H1 (cell line): Measurements from ENCODE around the gene ILF3. TPM values are rescaled to one million over a fixed set of nuclear protein-coding genes. Genes with fewer than 3 reads are reported as not detected.

Experiments used
- CTCF ChIA-PET: fragments of 300-600 bp; sonication (Branson Sonifier 250); formaldehyde crosslinking; loops from one replicate; lab custom pipeline; 2021; ENCODE audit not compliant: partially characterized antibody; lab: Charles Lee
- POLR2A ChIA-PET: fragments of 300-600 bp; sonication (Branson Sonifier 250); formaldehyde crosslinking; loops from one replicate; lab custom pipeline; 2021; ENCODE audit warnings: inconsistent platforms; ENCODE audit not compliant: partially characterized antibody; lab: Charles Lee
- DNase-seq, 2 experiments: peaks; one replicate each; pipeline versions ENCODE4 v3.0.0 to v3.0.0-alpha.2; 2010 to 2022; ENCODE audit warnings: low spot score in 2 of 2, low read depth in 1 of 2, mixed read lengths in 1 of 2
- FAIRE-seq: peaks from 2 replicates; lab custom pipeline; 2011; peaks lifted over from hg19 to GRCh38; lab: Jason Lieb, UNC
- H2AFZ ChIP-seq: 2 replicates; pipeline ENCODE4 v1.8.1; 2012; ENCODE audit warnings: low read length, inconsistent platforms
- H2AK5ac ChIP-seq: 2 replicates; pipeline ENCODE4 v1.6.1; 2013; ENCODE audit warnings: low read depth, low read length
- H2BK120ac ChIP-seq: replicated peaks from 2 replicates; pipeline ENCODE3; 2013; ENCODE audit warnings: low read depth, low read length, inconsistent platforms
- H2BK12ac ChIP-seq: 2 replicates; pipeline ENCODE4 v1.6.1; 2013; ENCODE audit warnings: low read depth, low read length
- H2BK15ac ChIP-seq: 2 replicates; pipeline ENCODE4 v1.6.1; 2013; ENCODE audit warnings: low read length
- H2BK20ac ChIP-seq: 2 replicates; pipeline ENCODE4 v1.6.1; 2013; ENCODE audit warnings: low read length
- H2BK5ac ChIP-seq: 2 replicates; pipeline ENCODE4 v1.6.1; 2013; ENCODE audit warnings: low read depth, low read length
- H3K14ac ChIP-seq: 2 replicates; pipeline ENCODE4 v1.6.1; 2013; ENCODE audit warnings: inconsistent platforms; ENCODE audit not compliant: insufficient read length
- H3K18ac ChIP-seq: 2 replicates; pipeline ENCODE4 v1.6.1; 2013; ENCODE audit warnings: low read length; ENCODE audit errors: extremely low read depth
- H3K23ac ChIP-seq: 2 replicates; pipeline ENCODE4 v1.6.1; 2013; ENCODE audit warnings: inconsistent platforms; ENCODE audit not compliant: insufficient read length
- H3K23me2 ChIP-seq: 2 replicates; pipeline ENCODE4 v1.6.1; 2013; ENCODE audit warnings: low read depth, low read length
- H3K27ac ChIP-seq: 2 replicates; pipeline ENCODE4 v1.6.1; 2011; ENCODE audit warnings: low read depth, low read length, inconsistent platforms
- H3K27me3 ChIP-seq, 4 experiments: replicated peaks in 1 of 4; 1 replicate in 1 of 4; 2 replicates in 3 of 4; pipeline versions ENCODE4 v1.6.1 to v1.8.1; 2011 to 2013; ENCODE audit warnings: low read length in 3 of 4, mild to moderate bottlenecking in 3 of 4, inconsistent platforms in 2 of 4, mixed read lengths in 2 of 4, moderate library complexity in 1 of 4; ENCODE audit not compliant: control insufficient read depth in 3 of 4, insufficient read depth in 3 of 4; ENCODE audit errors: extremely low read depth in 1 of 4
- H3K36me3 ChIP-seq, 4 experiments: 2 replicates each; pipeline versions ENCODE4 v1.6.1 to v1.8.1; 2011 to 2013; ENCODE audit warnings: mild to moderate bottlenecking in 4 of 4, low read length in 3 of 4, moderate library complexity in 2 of 4, control low read depth in 1 of 4, inconsistent platforms in 1 of 4; ENCODE audit not compliant: insufficient read depth in 4 of 4, control insufficient read depth in 2 of 4
- H3K4ac ChIP-seq: replicated peaks from 2 replicates; pipeline ENCODE3; 2013; ENCODE audit warnings: low read length, low read depth, mixed read lengths, inconsistent platforms; ENCODE audit not compliant: insufficient read length
- H3K4me1 ChIP-seq, 4 experiments: replicated peaks in 1 of 4; 1 replicate in 1 of 4; 2 replicates in 3 of 4; pipeline versions ENCODE4 v1.6.1 to v1.8.1; 2011 to 2013; ENCODE audit warnings: low read length in 3 of 4, inconsistent platforms in 2 of 4, mixed read lengths in 1 of 4; ENCODE audit not compliant: insufficient read depth in 4 of 4, control insufficient read depth in 3 of 4
- H3K4me2 ChIP-seq, 2 experiments: 2 replicates each; pipeline versions ENCODE4 v1.6.1 to v1.8.1; 2011 to 2013; ENCODE audit warnings: low read depth in 2 of 2, low read length in 2 of 2, control low read depth in 1 of 2, inconsistent platforms in 1 of 2, mild to moderate bottlenecking in 1 of 2; ENCODE audit not compliant: insufficient read depth in 1 of 2
- H3K4me3 ChIP-seq, 4 experiments: fragments of 200-600, 300-600 bp in 1 of 4; sonication (generic), shearing (Covaris generic), sonication (Bioruptor Twin) in 1 of 4; 2 replicates each; pipeline versions ENCODE4 v1.5.1 to v1.8.1; 2011 to 2016; ENCODE audit warnings: low read length in 4 of 4, low read depth in 3 of 4, control low read depth in 2 of 4, inconsistent platforms in 2 of 4, mild to moderate bottlenecking in 2 of 4, mixed read lengths in 1 of 4, moderate library complexity in 1 of 4; ENCODE audit not compliant: insufficient read depth in 2 of 4; ENCODE audit errors: extremely low read depth in 1 of 4
- H3K56ac ChIP-seq: replicated peaks from 2 replicates; pipeline ENCODE3; 2013; ENCODE audit warnings: low read depth, mild to moderate bottlenecking, mixed read lengths, low read length, inconsistent platforms; ENCODE audit not compliant: insufficient read length
- H3K79me1 ChIP-seq: 2 replicates; pipeline ENCODE4 v1.6.1; 2013; ENCODE audit warnings: low read depth, low read length, control low read depth
- H3K79me2 ChIP-seq, 2 experiments: 2 replicates each; pipeline versions ENCODE4 v1.6.1 to v1.8.1; 2012 to 2013; ENCODE audit warnings: low read length in 2 of 2, mild to moderate bottlenecking in 2 of 2, inconsistent platforms in 1 of 2; ENCODE audit not compliant: insufficient read depth in 2 of 2, control insufficient read depth in 1 of 2
- H3K9ac ChIP-seq, 4 experiments: replicated peaks in 1 of 4; 1 replicate in 1 of 4; 2 replicates in 3 of 4; pipeline versions ENCODE4 v1.6.1 to v1.8.1; 2011 to 2013; ENCODE audit warnings: low read depth in 3 of 4, low read length in 3 of 4, control low read depth in 2 of 4, mild to moderate bottlenecking in 2 of 4, moderate library complexity in 2 of 4, inconsistent platforms in 1 of 4; ENCODE audit errors: extremely low read depth in 1 of 4
- H3K9me3 ChIP-seq, 2 experiments: 2 replicates each; pipeline versions ENCODE4 v1.6.1 to v1.8.1; 2012 to 2013; ENCODE audit warnings: mild to moderate bottlenecking in 2 of 2, moderate library complexity in 2 of 2, control low read depth in 1 of 2, inconsistent platforms in 1 of 2, low read depth in 1 of 2, low read length in 1 of 2, mixed read lengths in 1 of 2; ENCODE audit not compliant: insufficient read depth in 2 of 2
- H4K20me1 ChIP-seq, 2 experiments: replicated peaks in 1 of 2; 2 replicates each; pipeline versions ENCODE3 to v1.8.1; 2011 to 2013; ENCODE audit warnings: inconsistent platforms in 2 of 2, low read length in 2 of 2, mild to moderate bottlenecking in 1 of 2; ENCODE audit not compliant: insufficient read depth in 2 of 2, control insufficient read depth in 1 of 2
- H4K5ac ChIP-seq: 2 replicates; pipeline ENCODE4 v1.6.1; 2013; ENCODE audit warnings: low read length, low read depth, mixed read lengths, inconsistent platforms; ENCODE audit not compliant: insufficient read length
- H4K8ac ChIP-seq: 2 replicates; pipeline ENCODE4 v1.8.0; 2013; ENCODE audit warnings: mild to moderate bottlenecking, moderate library complexity, low read length, inconsistent platforms; ENCODE audit not compliant: insufficient read depth; ENCODE audit errors: extremely low read depth
- H4K91ac ChIP-seq: replicated peaks from 2 replicates; pipeline ENCODE3; 2013; ENCODE audit warnings: low read length, mixed read lengths, inconsistent platforms; ENCODE audit not compliant: insufficient read length
- ATF2 ChIP-seq: IDR thresholded peaks from 2 replicates; pipeline ENCODE4 v1.6.1; 2012; ENCODE audit warnings: low read length, inconsistent platforms
- NANOG ChIP-seq: IDR thresholded peaks from 2 replicates; pipeline ENCODE4 v1.6.1; 2011; ENCODE audit warnings: low read length, low read depth, mild to moderate bottlenecking, inconsistent platforms; ENCODE audit not compliant: insufficient read depth, poor library complexity, severe bottlenecking
- POLR2A ChIP-seq, 2 experiments: IDR thresholded peaks; 1 replicate in 1 of 2; 2 replicates in 1 of 2; pipeline ENCODE4 v1.6.1; 2011; ENCODE audit warnings: low read depth in 2 of 2, low read length in 2 of 2, mild to moderate bottlenecking in 2 of 2; ENCODE audit errors: control extremely low read depth in 1 of 2
- POLR2AphosphoS5 ChIP-seq: IDR thresholded peaks from 2 replicates; pipeline ENCODE4 v1.6.1; 2011; ENCODE audit warnings: low read depth, low read length
- RFX5 ChIP-seq: IDR thresholded peaks from 2 replicates; pipeline ENCODE4 v1.6.1; 2011; ENCODE audit warnings: low read depth, low read length, improper control_type of control experiment, borderline replicate concordance
- SP1 ChIP-seq: IDR thresholded peaks from 2 replicates; pipeline ENCODE4 v1.6.1; 2011; ENCODE audit warnings: low read depth, low read length
- SP2 ChIP-seq: IDR thresholded peaks from 2 replicates; pipeline ENCODE4 v1.6.1; 2012; ENCODE audit warnings: mild to moderate bottlenecking, low read length, inconsistent platforms
- TAF7 ChIP-seq: optimal IDR thresholded peaks from 2 replicates; pipeline ENCODE3; 2011; ENCODE audit warnings: low read depth, mild to moderate bottlenecking, inconsistent platforms, low read length, moderate library complexity, borderline replicate concordance
- TCF12 ChIP-seq: IDR thresholded peaks from 2 replicates; pipeline ENCODE4 v1.6.1; 2011; ENCODE audit warnings: low read depth, mild to moderate bottlenecking, low read length
- WGBS, 2 experiments: shearing (Covaris generic) in 1 of 2; methylation state at CpG; one replicate each; pipeline versions ENCODE4 v1.1.6 to v1.1.7; 2013 to 2015; ENCODE audit warnings: low lambda C conversion rate in 2 of 2, mixed read lengths in 2 of 2, inconsistent platforms in 1 of 2, low coverage in 1 of 2, missing lambda C conversion rate in 1 of 2; ENCODE audit not compliant: insufficient replicate concordance in 2 of 2, insufficient coverage in 1 of 2, insufficient read length in 1 of 2; ENCODE audit errors: extremely low coverage in 1 of 2, missing lambda C conversion rate in 1 of 2; 5-methylcytosine and 5-hydroxymethylcytosine counted together
- polyA plus RNA-seq, 7 experiments: library from polyadenylated mRNA; depleted of rRNA in 3 of 7; stranded (reverse) in 5 of 7; unstranded in 2 of 7; fragments of >200 nt in 5 of 7; fragments of 200-250 nt in 2 of 7; gene quantifications; 1 replicate in 5 of 7; 2 replicates in 1 of 7; 4 replicates in 1 of 7; pipeline versions ENCODE4 v1.2.1 to v1.2.3, GENCODE V29; 2011 to 2013; ENCODE audit warnings: missing spikeins in 2 of 7, mixed read lengths in 2 of 7
- total RNA-seq: library from RNA; stranded (reverse); fragmentation: NEBNext Ultra II Directional; extraction: Animal tissue kit (Norgen Biotek cat#: 25700); gene quantifications from 2 replicates; pipeline ENCODE4 v1.2.1, GENCODE V29; 2021

Gene ILF3
- total and polyA plus RNA-seq, 2 of the 8 experiments (the other 6 are each of a cell fraction or from before 2014, with no cell fraction given): 291 to 695 TPM

- ChIA-PET CTCF (interaction anchor here (0.5 to 4.7 kb wide), 8 partner anchors 9 to 106 kb away, joined by 3 to 30 read pairs (median 4); partner anchors contain the start of gene QTRT1), POLR2A (interaction anchor here (1.0 to 59.0 kb wide), 4 partner anchors 4 to 107 kb away, joined by 3 to 1874 read pairs (median 938); partner anchors contain the start of genes DNM2, ILF3 and QTRT1)
- Histone ChIP-seq H2BK12ac (no peak overlapping the region), H2BK120ac (no peak overlapping the region), H3K14ac (no peak overlapping the region), H3K4me2 (no peak overlapping the region), H4K5ac (no peak overlapping the region), H3K27me3 (no peaks in the 10 kb centered on the region), H4K20me1 (peaks cover 50 to 61% of the 10 kb centered on the region in 2 experiments), H4K8ac (peak overlapping the region; percentile 83; the same call in 1 of the 2 replicates), H2BK15ac (no peak overlapping the region), H2AK5ac (no peak overlapping the region), H3K4me1 (no peaks in the 10 kb centered on the region), H3K4ac (no peak overlapping the region), H2BK5ac (no peak overlapping the region), H3K79me2 (peaks cover 0 to 36% of the 10 kb centered on the region in 2 experiments; a peak in 2 of 4 replicates), H3K27ac (no peak overlapping the region), H3K36me3 (peaks cover 76 to 99% (median 86%) of the 10 kb centered on the region in 4 experiments), H3K18ac (no peak overlapping the region), H2AFZ (no peak overlapping the region), H3K23ac (no peak overlapping the region), H4K91ac (no peak overlapping the region), H3K9me3 (no peaks in the 10 kb centered on the region), H3K9ac (no peak overlapping the region), H3K56ac (no peak overlapping the region), H2BK20ac (no peak overlapping the region), H3K79me1 (peaks cover 12% of the 10 kb centered on the region; the same call in 1 of the 2 replicates), H3K4me3 (no peak overlapping the region), H3K23me2 (no peaks in the 10 kb centered on the region)
- FAIRE-seq (no peak), DNase-seq (no peak)
- peak in 1 of 2 experiments; percentile 50; a peak in 1 of 3 replicates for TF ChIP-seq POLR2A (IDR thresholded peaks at IDR 0.05; ENCODE audit: control extremely low read depth in 1 of 2, low read depth in 2 of 2, low read length in 2 of 2)
- no peak for TF ChIP-seq TCF12
- no peak for TF ChIP-seq ATF2
- TF ChIP-seq SP1: no peak
- TF ChIP-seq POLR2AphosphoS5: peak; percentile 63
- no peak for TF ChIP-seq NANOG
- TF ChIP-seq TAF7: no peak
- TF ChIP-seq SP2: no peak
- TF ChIP-seq RFX5: no peak
- 96% methylated on average over 25 of the region's 25 CpGs; no CpG with 5 or more reads in 1 of the 2 experiments for WGBS, 2 experiments
These were observed 33.6 kb downstream of the ILF3 start for GRCh38 chr19:10687518-10688288.
